Osteocyte (in vitro differentiated cells): ENCODE results near the gene SCN2A. TPM values are rescaled to one million over a fixed set of nuclear protein-coding genes. Genes with fewer than 3 reads are reported as not detected.

Experiments used
- DNase-seq: peaks from one replicate; pipeline ENCODE4 v3.0.0; 2021; ENCODE audit warnings: mixed read lengths; ENCODE audit not compliant: unreplicated experiment; ENCODE audit errors: extremely low spot score
- H3K27ac Mint-ChIP-seq: one replicate; pipeline ENCODE4 v1.8.0; 2021; ENCODE audit warnings: mild to moderate bottlenecking, mixed read lengths; ENCODE audit not compliant: unreplicated experiment
- H3K27me3 Mint-ChIP-seq: one replicate; pipeline ENCODE4 v1.8.0; 2021; ENCODE audit warnings: mixed read lengths; ENCODE audit not compliant: unreplicated experiment
- H3K36me3 Mint-ChIP-seq: one replicate; pipeline ENCODE4 v1.8.0; 2021; ENCODE audit warnings: mixed read lengths; ENCODE audit not compliant: unreplicated experiment
- H3K4me1 Mint-ChIP-seq: one replicate; pipeline ENCODE4 v1.8.0; 2021; ENCODE audit warnings: mixed read lengths; ENCODE audit not compliant: unreplicated experiment
- H3K4me3 Mint-ChIP-seq: one replicate; pipeline ENCODE4 v1.8.0; 2021; ENCODE audit warnings: mild to moderate bottlenecking, moderate library complexity, mixed read lengths; ENCODE audit not compliant: unreplicated experiment
- H3K9me3 Mint-ChIP-seq: one replicate; pipeline ENCODE4 v1.8.0; 2021; ENCODE audit warnings: mixed read lengths; ENCODE audit not compliant: unreplicated experiment
- total RNA-seq: library from RNA; stranded (reverse); gene quantifications from 2 replicates; pipeline ENCODE4 v1.2.1, GENCODE V29; 2021
- TF ChIP-seq, protein P1 (sequence below): fragments of 200-600 bp; sonication (generic); IDR thresholded peaks from 2 replicates; pipeline ENCODE4 v1.5.0; 2021; ENCODE audit warnings: antibody characterized with exemption, mild to moderate bottlenecking, moderate library complexity

SCN2A gene
- total RNA-seq, 1 donor from 2014 or later = 0.24 TPM

- Mint-ChIP-seq H3K36me3 (no peaks in the 10 kb centered on the region), H3K4me3 (no peak overlapping the region), H3K27ac (no peak overlapping the region), H3K9me3 (peaks cover 4% of the 10 kb centered on the region), H3K27me3 (peaks cover 1% of the 10 kb centered on the region), H3K4me1 (no peaks in the 10 kb centered on the region)
- TF ChIP-seq, protein P1, sequence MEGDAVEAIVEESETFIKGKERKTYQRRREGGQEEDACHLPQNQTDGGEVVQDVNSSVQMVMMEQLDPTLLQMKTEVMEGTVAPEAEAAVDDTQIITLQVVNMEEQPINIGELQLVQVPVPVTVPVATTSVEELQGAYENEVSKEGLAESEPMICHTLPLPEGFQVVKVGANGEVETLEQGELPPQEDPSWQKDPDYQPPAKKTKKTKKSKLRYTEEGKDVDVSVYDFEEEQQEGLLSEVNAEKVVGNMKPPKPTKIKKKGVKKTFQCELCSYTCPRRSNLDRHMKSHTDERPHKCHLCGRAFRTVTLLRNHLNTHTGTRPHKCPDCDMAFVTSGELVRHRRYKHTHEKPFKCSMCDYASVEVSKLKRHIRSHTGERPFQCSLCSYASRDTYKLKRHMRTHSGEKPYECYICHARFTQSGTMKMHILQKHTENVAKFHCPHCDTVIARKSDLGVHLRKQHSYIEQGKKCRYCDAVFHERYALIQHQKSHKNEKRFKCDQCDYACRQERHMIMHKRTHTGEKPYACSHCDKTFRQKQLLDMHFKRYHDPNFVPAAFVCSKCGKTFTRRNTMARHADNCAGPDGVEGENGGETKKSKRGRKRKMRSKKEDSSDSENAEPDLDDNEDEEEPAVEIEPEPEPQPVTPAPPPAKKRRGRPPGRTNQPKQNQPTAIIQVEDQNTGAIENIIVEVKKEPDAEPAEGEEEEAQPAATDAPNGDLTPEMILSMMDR = no peak
- DNase-seq = no peak
Measured at GRCh38 chr2:165423081-165423480, 183.9 kb downstream of the SCN2A start.

GRCh38 chr2:165425556-165425955 lies 186.3 kb downstream of the SCN2A start:
- Mint-ChIP-seq H3K4me1 (no peaks in the 10 kb centered on the region), H3K27ac (no peak overlapping the region), H3K36me3 (no peaks in the 10 kb centered on the region), H3K27me3 (no peaks in the 10 kb centered on the region), H3K9me3 (peaks cover 4% of the 10 kb centered on the region), H3K4me3 (no peak overlapping the region)
- no peak for DNase-seq
- TF ChIP-seq, protein P1 = no peak

DNA sequence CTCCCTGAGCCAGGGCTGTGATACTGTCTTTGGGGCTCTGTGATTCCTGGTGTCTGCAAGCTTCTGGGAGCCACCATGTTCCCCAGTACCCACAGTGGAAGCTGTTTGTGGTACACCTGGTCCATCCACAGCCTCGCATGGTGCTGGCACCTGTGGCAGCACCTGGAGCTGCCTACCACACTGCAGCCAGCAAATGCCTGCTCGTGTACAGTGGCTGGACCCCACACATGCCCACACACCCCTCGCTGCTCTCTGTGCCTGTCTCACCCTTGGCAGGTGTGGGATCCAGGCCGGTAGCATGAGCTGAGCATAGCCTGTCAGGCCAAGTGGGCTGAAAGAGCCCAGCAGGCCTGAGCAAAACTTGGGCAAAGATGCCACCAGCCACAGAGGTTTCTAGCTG lies 188.5 kb downstream of the SCN2A start:
- H3K9me3 Mint-ChIP-seq = peaks cover 4% of the 10 kb centered on the region
- H3K27ac Mint-ChIP-seq = no peak overlapping the region
- H3K27me3 Mint-ChIP-seq = no peaks in the 10 kb centered on the region
- no peak overlapping the region for H3K4me3 Mint-ChIP-seq
- TF ChIP-seq, protein P1 = no peak
- H3K4me1 Mint-ChIP-seq = no peaks in the 10 kb centered on the region
- no peaks in the 10 kb centered on the region for H3K36me3 Mint-ChIP-seq
- DNase-seq = no peak

DNA sequence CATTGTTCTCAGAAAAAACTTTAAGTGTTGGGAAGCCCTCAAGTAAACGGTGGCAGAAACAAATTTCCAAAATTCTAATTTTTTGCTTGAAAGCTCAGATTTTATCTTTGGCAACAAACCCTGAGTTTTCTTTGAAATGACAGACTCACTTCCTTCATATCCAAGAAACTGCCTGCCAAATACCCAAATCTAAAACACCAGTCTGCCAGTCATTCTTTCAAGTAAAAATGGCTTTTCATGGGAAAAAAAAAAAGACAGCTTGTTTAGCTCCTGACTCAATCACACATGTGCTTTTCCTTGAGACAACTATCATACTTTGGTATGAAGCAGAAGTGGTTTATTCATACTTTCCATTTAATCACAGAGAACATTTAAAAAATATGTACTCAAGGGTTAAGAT lies 189.7 kb downstream of the SCN2A start:
- Mint-ChIP-seq H3K4me3 (no peak overlapping the region), H3K36me3 (no peaks in the 10 kb centered on the region), H3K9me3 (no peaks in the 10 kb centered on the region), H3K27me3 (no peaks in the 10 kb centered on the region), H3K4me1 (no peaks in the 10 kb centered on the region), H3K27ac (no peak overlapping the region)
- TF ChIP-seq, protein P1 = no peak
- no peak for DNase-seq

DNA sequence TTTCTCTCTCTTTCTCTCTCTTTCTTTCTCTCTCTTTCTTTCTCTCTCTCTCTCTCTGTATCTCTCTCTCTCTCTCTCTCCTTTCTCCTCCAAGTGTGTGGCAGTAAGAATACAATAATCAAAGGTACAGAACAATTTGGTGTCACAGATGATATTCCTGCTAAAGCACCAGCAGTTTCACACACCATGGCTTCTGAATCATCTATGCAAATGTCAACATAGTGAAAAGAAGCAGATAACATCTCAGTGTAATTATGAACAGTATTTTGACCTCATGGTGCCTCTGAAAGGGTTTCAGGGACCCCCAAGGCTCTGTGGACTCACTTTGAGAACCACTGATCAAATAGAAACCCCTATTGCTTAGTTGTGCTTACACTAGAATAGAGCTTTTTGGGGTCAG lies 191.8 kb downstream of the SCN2A start:
- Mint-ChIP-seq H3K4me1 (no peaks in the 10 kb centered on the region), H3K36me3 (no peaks in the 10 kb centered on the region), H3K9me3 (no peaks in the 10 kb centered on the region), H3K27me3 (no peaks in the 10 kb centered on the region), H3K4me3 (no peak overlapping the region), H3K27ac (no peak overlapping the region)
- TF ChIP-seq, protein P1 = no peak
- DNase-seq = no peak
